NCI-H446 (cell line): Measurements from ENCODE around the gene AMZ1.

ENCODE experiments used
- DNase-seq, 2 experiments: peaks; one replicate each; lab custom pipeline; 2025; lab: John Stamatoyannopoulos, UW

The AMZ1 gene

GRCh38 chr7:2687881-2688318, at the start of gene AMZ1:
Gene AMZ1, plus strand, starts transcription at chr7:2688202. Its CDS starts 12,250 bp downstream, at chr7:2700452.
- DNase-seq: no peak

- no peak for DNase-seq
These were observed 49.6 kb upstream of the AMZ1 start for GRCh38 chr7:2638224-2638991.

GRCh38 chr7:2639181-2639681, 48.8 kb upstream of the AMZ1 start:
- DNase-seq: no peak

DNA sequence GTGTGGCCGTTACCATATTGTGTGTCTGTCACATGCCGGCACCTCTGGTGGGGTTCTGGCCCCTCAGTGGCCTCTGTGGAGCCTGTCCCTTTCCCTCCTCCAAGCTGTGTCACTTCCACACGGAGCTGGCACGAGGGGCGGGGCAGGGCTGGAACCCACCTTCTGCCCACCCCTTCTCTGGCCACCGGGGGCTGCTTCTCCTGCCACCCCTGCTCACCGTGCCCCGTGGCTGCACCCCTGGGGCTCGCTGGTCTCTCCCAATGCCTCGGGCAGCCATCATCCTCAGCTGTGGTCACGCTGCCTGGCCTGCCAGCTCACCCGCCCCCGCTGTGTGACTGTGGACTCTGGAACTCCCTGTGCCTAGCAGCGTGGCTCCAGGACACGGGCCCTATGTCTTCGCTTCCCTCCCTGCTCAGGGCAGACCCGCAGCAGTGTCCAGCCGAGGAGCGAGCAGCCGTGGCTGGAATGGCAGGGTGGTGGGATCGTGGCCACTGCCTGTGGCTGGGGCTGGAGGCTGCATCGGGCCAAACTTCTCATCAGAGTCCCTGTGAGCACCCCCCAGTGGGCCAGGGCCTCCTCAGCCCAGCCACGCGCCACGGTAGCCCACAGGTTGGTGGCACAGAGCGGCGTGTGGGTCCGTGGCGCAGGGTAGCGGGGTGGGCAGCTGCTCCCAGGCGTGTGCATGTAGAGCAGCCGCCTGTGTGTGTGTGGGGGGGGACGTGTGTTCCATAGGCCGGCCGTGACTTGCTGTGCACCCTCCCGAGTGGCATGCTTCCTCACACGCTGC, 48.1 kb upstream of the AMZ1 start:
- DNase-seq: no peak

DNA sequence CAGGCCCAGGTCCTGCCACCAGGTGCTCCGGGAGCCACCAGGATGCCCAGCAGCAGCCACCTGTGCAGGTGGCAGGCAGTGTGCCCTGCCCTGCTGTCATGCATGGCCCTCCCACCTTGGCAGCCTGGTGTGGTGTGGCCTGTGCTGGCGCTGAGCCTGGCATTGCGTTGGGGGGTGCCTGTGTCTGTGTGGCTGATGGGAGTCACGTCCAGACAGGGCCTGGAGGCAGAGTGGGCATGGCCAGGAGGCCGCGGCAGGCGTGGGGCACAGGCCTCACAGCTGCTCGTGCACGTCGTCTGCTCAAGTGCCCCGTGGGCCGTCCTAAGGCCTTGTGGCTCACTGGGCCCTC, 47.5 kb upstream of the AMZ1 start:
- no peak for DNase-seq

DNA sequence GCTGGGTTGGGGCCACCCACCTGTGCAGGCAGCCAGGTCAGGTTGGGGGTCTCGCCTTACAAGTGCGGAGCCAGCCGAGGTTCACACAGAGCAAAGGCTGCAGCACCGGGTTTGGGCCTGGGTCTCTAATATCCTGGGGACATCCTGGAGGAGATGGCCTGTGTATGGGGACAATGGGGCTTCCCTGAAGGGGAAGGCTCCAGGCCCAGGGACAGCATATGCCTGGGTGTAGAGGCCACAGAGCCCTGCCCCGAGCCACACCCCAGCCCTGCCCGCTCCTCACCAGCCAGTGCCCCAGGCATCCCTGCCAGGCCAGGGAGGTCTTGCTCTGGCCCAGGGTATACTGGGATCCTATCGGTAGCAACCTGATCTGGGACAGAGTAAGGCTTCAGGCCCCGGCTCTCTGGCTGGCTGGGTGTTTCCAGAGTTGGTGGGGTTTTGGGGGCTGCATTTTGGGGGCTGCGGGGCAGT, 47.1 kb upstream of the AMZ1 start:
- no peak for DNase-seq

- peak; percentile 38 to 70 for DNase-seq
These were observed 46.3 kb upstream of the AMZ1 start for GRCh38 chr7:2641406-2642393.

DNA sequence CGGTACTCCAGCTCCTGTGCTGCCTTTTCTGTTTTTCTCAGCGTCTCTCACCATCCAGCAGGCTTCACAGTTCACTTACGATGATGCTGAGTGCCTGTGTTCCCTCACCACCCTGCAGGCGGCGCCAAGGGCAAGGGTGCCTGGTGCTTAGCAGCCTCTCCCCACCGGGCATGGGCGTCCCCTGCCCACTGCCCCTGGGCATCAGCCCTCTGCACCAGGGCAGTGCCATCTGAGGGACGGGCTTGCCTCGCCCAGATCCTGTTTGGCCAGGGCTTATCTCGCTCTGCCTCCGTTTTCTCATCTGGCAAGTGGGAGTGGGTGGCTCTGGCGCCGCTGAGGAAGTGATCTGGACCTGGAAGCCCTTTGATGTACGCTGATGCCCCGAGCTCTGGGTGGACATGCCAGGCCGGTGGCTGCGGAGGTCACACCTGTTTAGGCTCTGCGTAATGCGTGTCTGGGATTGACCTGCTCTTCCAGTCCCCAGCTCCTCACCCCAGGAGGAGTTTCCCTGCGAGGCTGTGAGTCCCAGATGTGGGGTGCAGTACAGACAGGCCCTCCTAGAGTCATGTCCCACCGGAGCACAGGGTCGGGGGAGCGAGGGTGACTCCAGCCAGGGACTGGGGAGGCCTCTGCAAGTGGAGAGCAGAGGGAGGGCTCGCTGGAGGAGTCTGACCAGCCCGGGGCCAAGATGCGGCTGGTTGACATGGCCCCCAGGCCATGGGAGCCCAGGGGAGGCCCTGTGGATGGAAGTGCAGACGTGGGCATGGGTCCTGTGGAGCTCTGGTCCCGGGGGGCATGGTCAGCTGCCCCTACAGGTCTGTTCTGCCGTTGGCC, 44.4 kb upstream of the AMZ1 start:
- no peak for DNase-seq

GRCh38 chr7:2644220-2644561, 43.8 kb upstream of the AMZ1 start:
- DNase-seq: no peak

GRCh38 chr7:2644562-2645273, 43.3 kb upstream of the AMZ1 start:
- DNase-seq: no peak

GRCh38 chr7:2645274-2645868, 42.6 kb upstream of the AMZ1 start:
- DNase-seq: no peak

- no peak for DNase-seq
These were observed 41.7 kb upstream of the AMZ1 start for GRCh38 chr7:2646336-2646679.

DNA sequence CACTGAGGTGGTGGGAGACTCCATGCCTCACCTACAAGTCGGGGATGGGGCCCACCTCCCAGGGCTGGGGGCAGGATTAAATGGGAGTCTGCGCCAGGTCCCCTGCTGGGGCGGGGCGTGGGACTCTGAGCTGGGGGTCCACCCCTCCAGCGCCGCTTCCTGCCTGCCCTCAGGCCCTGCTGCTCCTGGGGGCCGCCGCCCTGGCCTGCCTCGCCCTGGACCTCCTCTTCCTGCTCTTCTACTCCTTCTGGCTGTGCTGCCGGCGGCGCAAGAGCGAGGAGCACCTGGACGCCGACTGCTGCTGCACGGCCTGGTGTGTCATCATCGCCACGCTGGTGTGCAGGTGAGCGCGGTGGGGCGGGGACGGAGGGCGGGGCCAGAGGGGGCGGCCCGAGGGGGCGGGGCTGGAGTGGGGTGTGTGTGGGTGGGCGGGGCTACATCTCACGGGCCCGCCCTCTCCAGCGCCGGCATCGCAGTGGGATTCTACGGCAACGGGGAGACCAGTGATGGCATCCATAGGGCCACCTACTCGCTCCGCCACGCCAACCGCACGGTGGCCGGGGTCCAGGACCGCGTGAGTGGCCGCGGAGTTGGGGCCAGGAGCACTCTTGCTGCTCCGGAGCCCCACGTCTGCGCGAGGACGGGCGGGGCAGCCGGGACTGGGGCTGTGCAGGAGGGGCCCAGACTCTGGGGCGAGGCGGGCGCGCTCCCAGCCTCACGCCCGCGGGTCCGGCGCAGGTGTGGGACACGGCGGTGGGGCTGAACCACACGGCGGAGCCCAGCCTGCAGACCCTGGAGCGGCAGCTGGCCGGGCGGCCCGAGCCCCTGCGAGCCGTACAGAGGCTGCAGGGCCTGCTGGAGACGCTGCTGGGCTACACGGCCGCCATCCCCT, 41.1 kb upstream of the AMZ1 start:
- no peak for DNase-seq

GRCh38 chr7:2647594-2648172, 40.3 kb upstream of the AMZ1 start:
- no peak for DNase-seq

DNA sequence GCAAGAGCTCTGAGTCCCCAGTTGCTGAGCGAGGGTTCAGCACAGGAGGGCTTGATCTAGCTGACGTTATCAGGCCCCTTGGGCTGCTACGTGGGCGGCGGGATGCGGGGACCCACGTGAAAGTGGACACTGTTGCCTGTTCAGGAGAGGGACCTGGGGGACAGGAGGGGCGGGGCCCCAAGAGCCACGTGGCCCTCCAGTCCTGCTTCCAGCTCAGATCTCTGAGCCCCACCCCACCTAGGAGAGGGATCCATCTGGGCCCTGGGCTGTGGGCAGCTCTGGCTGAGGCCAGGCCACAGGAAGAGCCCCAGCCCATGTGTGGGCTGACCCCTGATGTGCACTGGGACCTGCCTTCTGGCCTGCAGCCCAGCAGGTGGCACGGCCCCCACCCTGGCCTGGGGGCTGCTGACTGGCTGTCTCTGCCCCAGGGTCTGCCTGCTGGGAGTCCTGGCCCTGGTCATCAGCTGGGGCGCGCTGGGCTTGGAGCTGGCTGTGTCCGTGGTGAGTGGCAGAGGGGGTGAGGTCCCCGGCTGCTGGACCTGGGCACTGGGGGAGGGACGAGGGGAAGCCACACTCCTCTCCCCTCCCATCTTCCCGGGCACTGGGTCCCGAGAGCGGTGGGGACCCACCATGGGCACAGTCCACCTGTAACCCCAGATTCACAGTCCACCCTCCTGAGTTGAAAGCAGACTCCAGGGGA, 38.7 kb upstream of the AMZ1 start:
- no peak for DNase-seq

- no peak for DNase-seq
These were observed 38.0 kb upstream of the AMZ1 start for GRCh38 chr7:2649991-2650390.

DNA sequence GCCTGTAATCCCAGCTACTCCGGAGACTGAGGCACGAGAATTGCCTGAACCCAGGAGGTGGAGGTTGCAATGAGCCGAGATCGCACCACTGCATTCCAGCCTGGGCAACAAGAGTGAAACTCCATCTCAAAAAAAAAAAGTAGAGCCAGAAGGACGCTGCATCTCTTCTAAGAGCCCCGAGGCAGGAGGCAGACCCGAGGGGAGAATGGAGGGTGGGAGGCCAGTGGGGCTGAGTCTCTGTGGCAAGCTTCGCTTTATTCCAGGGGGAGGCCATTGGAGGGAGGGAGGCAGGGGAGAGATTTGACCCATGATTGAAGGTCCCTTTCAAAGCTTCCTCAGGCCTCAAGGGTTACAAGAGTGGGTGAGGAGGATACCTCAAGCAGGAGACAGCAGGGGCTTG, 37.6 kb upstream of the AMZ1 start:
- DNase-seq: no peak

GRCh38 chr7:2651336-2651735, 36.7 kb upstream of the AMZ1 start:
- no peak for DNase-seq
